Smooth muscle cell of bladder (primary cell): Measurements from ENCODE around the gene NPIPA3. TPM values are rescaled to one million over a fixed set of nuclear protein-coding genes. Genes with fewer than 3 reads are reported as not detected.

Source experiments
- total RNA-seq: library from RNA; depleted of rRNA; stranded (reverse); fragments of >200 nt; gene quantifications from 2 replicates; pipeline ENCODE4 v1.2.3, GENCODE V29; 2014

The NPIPA3 gene
- total RNA-seq = 0.57 and 1.5 TPM in 2 replicates

GRCh38 chr16:14703156-14704011 is at the start of gene NPIPA3:
Gene NPIPA3, plus strand, starts transcription at chr16:14703411. Its CDS starts 5,533 bp downstream, at chr16:14708944.

GRCh38 chr16:14694129-14694528 is 9.1 kb upstream of the NPIPA3 start, which contains the start of gene PLA2G10:
Gene PLA2G10, minus strand, starts transcription at chr16:14694308. Its CDS starts 79 bp downstream, at chr16:14694229.

DNA sequence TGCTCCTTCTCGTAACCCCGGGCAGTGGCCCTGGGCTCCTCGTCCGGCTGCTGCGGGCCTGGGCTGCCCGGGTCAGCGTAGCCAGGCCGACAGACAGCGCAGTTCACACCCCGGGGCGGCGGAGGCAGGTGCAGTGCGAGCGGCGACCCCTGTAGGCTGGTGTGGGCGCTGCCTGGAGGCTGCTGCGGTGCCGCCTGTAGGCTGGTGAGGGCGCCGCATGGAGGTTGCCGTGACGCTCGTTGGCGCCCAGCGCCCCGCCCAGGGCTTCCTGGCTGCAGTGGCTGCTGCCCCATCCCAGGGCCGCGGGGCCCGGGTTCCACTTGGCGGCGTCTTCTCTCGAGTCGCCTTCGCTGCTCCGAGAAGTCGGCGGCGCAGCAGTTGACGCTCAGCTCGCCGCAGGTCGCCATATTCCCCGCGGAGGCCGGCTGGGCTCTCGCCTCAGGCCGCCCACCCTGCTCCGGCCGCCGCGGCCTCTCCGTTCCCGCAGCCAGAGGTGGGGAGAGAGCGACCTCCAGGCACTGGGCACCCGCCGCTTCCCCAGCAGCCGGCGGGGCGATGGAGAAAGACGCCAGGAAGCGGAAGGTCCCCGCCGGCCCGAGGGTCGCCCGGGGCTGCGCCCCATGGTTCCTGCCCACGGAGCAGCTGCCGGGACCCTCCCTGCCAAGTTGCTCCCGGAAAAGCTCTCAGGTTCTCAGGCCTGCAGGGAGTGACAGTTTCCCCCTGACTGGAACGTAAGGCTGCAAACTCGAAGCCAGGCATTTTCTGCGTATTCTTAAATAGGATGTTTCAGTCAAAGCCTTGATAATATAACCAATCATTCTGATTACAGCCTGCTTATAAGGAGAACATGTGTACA is 39.3 kb downstream of the NPIPA3 start, which contains the start of gene NPIPA2:
TSS of gene NPIPA2 (plus strand) at position 261 of the 856 bp plus-strand sequence. CDS start 5,533 bp downstream, outside the sequence.

Other genes starting within 250 kb of the NPIPA3 start
- 27.7 and 31.1 TPM in 2 replicates for gene PARN, start 73.2 kb upstream of the NPIPA3 start, total RNA-seq
- 57.2 and 58.2 TPM in 2 replicates for gene BFAR, start 70.5 kb upstream of the NPIPA3 start, total RNA-seq
- gene PLA2G10, start 9.1 kb upstream of the NPIPA3 start, total RNA-seq = not detected in 2 replicates
- 1.5 TPM in 1 of 2 replicates, not detected in the other for gene NPIPA2, start 39.1 kb downstream of the NPIPA3 start, total RNA-seq
- gene NOMO1, start 130.3 kb downstream of the NPIPA3 start, total RNA-seq = 113 and 138 TPM in 2 replicates
- 43.4 and 55.5 TPM in 2 replicates for gene NPIPA1, start 234.0 kb downstream of the NPIPA3 start, total RNA-seq